ENCODE measurements around the gene USP6NL. TPM values are rescaled to one million over a fixed set of nuclear protein-coding genes. Genes with fewer than 3 reads are reported as not detected.
A peak's percentile ranks its signal among the peaks of the same experiment; 100 is the strongest.

The USP6NL gene
- polyA plus RNA-seq, 1 of the 3 experiments (the other 2 are of a cell fraction): 8.9 TPM

GRCh38 chr10:11576092-11576809, 35.2 kb downstream of the USP6NL start:
- no peak for DNase-seq
- ChIA-PET POLR2A (no interaction called here), CTCF (no interaction called here)
- Histone ChIP-seq H2AFZ (ENCODE audit: low read depth) (no peak overlapping the region), H3K4me2 (no peak overlapping the region), H3K9ac (no peak overlapping the region), H3K9me2 (no peaks in the 10 kb centered on the region), H3K27ac (ENCODE audit: low read depth in 2 of 2, low read length in 1 of 2) (no peak overlapping the region), H3K79me2 (ENCODE audit: insufficient read depth) (peaks cover 40% of the 10 kb centered on the region), H3K9me3 (no peaks in the 10 kb centered on the region), H3F3A (replicated peaks; ENCODE audit: insufficient read depth) (no peaks in the 10 kb centered on the region), H3K27me3 (ENCODE audit: insufficient read depth) (no peaks in the 10 kb centered on the region), H3K36me3 (replicated peaks in 1 of 2; ENCODE audit: control insufficient read depth in 1 of 2, insufficient read depth in 2 of 2, low read length in 1 of 2) (no peaks in the 10 kb centered on the region), H3K4me3 (ENCODE audit: low read depth in 2 of 2, low read length in 1 of 2) (0 out of 4 replicates have a peak overlapping the region, but pooled peaks of 1 of the 2 experiments have one; percentile 22), H4K20me1 (ENCODE audit: insufficient read depth) (peaks cover 9% of the 10 kb centered on the region), H3K4me1 (ENCODE audit: control insufficient read depth in 1 of 2, insufficient read depth in 2 of 2, low read depth in 1 of 2, low read length in 1 of 2) (peaks cover 0 to 4% of the 10 kb centered on the region in 2 experiments; a peak in 2 of 4 replicates)
- WGBS (ENCODE audit: low lambda C conversion rate): 97% methylated on average over 6 of the region's 6 CpGs
- TF ChIP-seq FOSL2 (IDR thresholded peaks at IDR 0.05; ENCODE audit: borderline replicate concordance, low read depth) (no peak), MXI1 (IDR thresholded peaks at IDR 0.05; ENCODE audit: low read depth, low read length) (no peak), RXRA (IDR thresholded peaks at IDR 0.05; ENCODE audit: borderline replicate concordance, low read depth) (no peak), PBX3 (IDR thresholded peaks at IDR 0.05) (no peak), ZBTB33 (IDR thresholded peaks at IDR 0.05; ENCODE audit: borderline replicate concordance, low read depth) (no peak), NRF1 (IDR thresholded peaks at IDR 0.05; ENCODE audit: low read depth, low read length) (no peak), RAD21 (IDR thresholded peaks at IDR 0.05; ENCODE audit: low read length) (no peak), ELF1 (IDR thresholded peaks at IDR 0.05) (no peak), CTCF (IDR thresholded peaks at IDR 0.05) (no peak), TEAD4 (IDR thresholded peaks at IDR 0.05; ENCODE audit: borderline replicate concordance, insufficient read depth) (no peak), USF2 (IDR thresholded peaks at IDR 0.05; ENCODE audit: borderline replicate concordance, low read depth, low read length) (no peak), TAF1 (IDR thresholded peaks at IDR 0.05; ENCODE audit: borderline replicate concordance, low read depth, low read length) (no peak), JUND (IDR thresholded peaks at IDR 0.05) (no peak), REST (IDR thresholded peaks at IDR 0.05; ENCODE audit: low read depth, low read length) (no peak), GATA2 (CRISPR knock-in tag; IDR thresholded peaks at IDR 0.05) (no peak), RCOR1 (IDR thresholded peaks at IDR 0.05; ENCODE audit: low read length) (no peak), SMC3 (IDR thresholded peaks at IDR 0.05; ENCODE audit: low read depth, low read length) (no peak), IRF3 (IDR thresholded peaks at IDR 0.05; ENCODE audit: low read depth, low read length) (no peak)
